HL-60 (cell line): ENCODE results near the gene TMCO4.

ENCODE experiments used
- CTCF ChIP-seq: IDR thresholded peaks from one replicate; pipeline ENCODE4 v1.5.1; 2011; ENCODE audit warnings: low read length, control low read depth, inconsistent platforms; ENCODE audit not compliant: insufficient read depth
- GABPA ChIP-seq: IDR thresholded peaks from 2 replicates; pipeline ENCODE4 v1.6.1; 2012; ENCODE audit warnings: low read depth
- POLR2AphosphoS5 ChIP-seq: IDR thresholded peaks from 2 replicates; pipeline ENCODE4 v1.6.1; 2012; ENCODE audit warnings: low read depth
- REST ChIP-seq: IDR thresholded peaks from 2 replicates; pipeline ENCODE4 v1.6.1; 2012; ENCODE audit warnings: low read depth; ENCODE audit not compliant: insufficient replicate concordance
- SPI1 ChIP-seq: IDR thresholded peaks from 2 replicates; pipeline ENCODE4 v1.6.1; 2012; ENCODE audit warnings: low read depth, mild to moderate bottlenecking, borderline replicate concordance

GRCh38 chr1:19720174-19720573 lies 79.5 kb downstream of the TMCO4 start:
- TF ChIP-seq CTCF (no peak), POLR2AphosphoS5 (no peak), GABPA (no peak), SPI1 (no peak), REST (no peak)
